Fibroblast of lung (primary cell): Measurements from ENCODE around the gene ADGRA3. TPM values are rescaled to one million over a fixed set of nuclear protein-coding genes. Genes with fewer than 3 reads are reported as not detected.

Source experiments
- DNase-seq, 2 donors: peaks; one replicate each; pipeline versions ENCODE4 v3.0.0 to v3.0.0-alpha.2; 2010; ENCODE audit warnings: low read depth in 2 of 2
- H2AFZ ChIP-seq: 2 replicates; pipeline ENCODE4 v1.5.1; 2012; ENCODE audit warnings: low read length, control low read depth, inconsistent platforms
- H3K27ac ChIP-seq: 2 replicates; pipeline ENCODE4 v1.5.1; 2011; ENCODE audit warnings: low read length, control low read depth; ENCODE audit not compliant: insufficient read depth
- H3K27me3 ChIP-seq: 2 replicates; pipeline ENCODE4 v1.5.1; 2011; ENCODE audit warnings: mild to moderate bottlenecking, low read length; ENCODE audit not compliant: control insufficient read depth, insufficient read depth
- H3K36me3 ChIP-seq: 2 replicates; pipeline ENCODE4 v1.5.1; 2011; ENCODE audit warnings: low read length; ENCODE audit not compliant: control insufficient read depth, insufficient read depth
- H3K4me1 ChIP-seq: 2 replicates; pipeline ENCODE4 v1.5.1; 2011; ENCODE audit warnings: low read length; ENCODE audit not compliant: control insufficient read depth, insufficient read depth; ENCODE audit errors: extremely low read depth
- H3K4me2 ChIP-seq: 2 replicates; pipeline ENCODE4 v1.5.1; 2011; ENCODE audit warnings: low read length, control low read depth; ENCODE audit not compliant: insufficient read depth; ENCODE audit errors: extremely low read depth
- H3K4me3 ChIP-seq, 4 experiments: fragments of 200-600 bp in 1 of 4; sonication (generic) in 1 of 4; replicated peaks in 1 of 4; 2 replicates each; pipeline ENCODE4 v1.5.1; 2011 to 2016; ENCODE audit warnings: low read length in 4 of 4, low read depth in 3 of 4, mild to moderate bottlenecking in 3 of 4, control low read depth in 2 of 4, inconsistent platforms in 1 of 4, mixed read lengths in 1 of 4; ENCODE audit not compliant: insufficient read depth in 1 of 4; ENCODE audit errors: control extremely low read depth in 1 of 4
- H3K79me2 ChIP-seq: 2 replicates; pipeline ENCODE4 v1.5.1; 2012; ENCODE audit warnings: mild to moderate bottlenecking, low read length, inconsistent platforms; ENCODE audit not compliant: control insufficient read depth, insufficient read depth
- H3K9ac ChIP-seq: 2 replicates; pipeline ENCODE4 v1.5.1; 2011; ENCODE audit warnings: mild to moderate bottlenecking, low read length, control low read depth; ENCODE audit not compliant: insufficient read depth
- H3K9me3 ChIP-seq: 2 replicates; pipeline ENCODE4 v1.5.1; 2012; ENCODE audit warnings: low read depth, low read length; ENCODE audit not compliant: control insufficient read depth, insufficient read depth
- H4K20me1 ChIP-seq: 2 replicates; pipeline ENCODE4 v1.5.1; 2011; ENCODE audit warnings: low read length; ENCODE audit not compliant: control insufficient read depth, insufficient read depth; ENCODE audit errors: extremely low read depth
- CTCF ChIP-seq, 2 donors: IDR thresholded peaks in 1 of 2; conservative IDR thresholded peaks in 1 of 2; 1 replicate in 1 of 2; 2 replicates in 1 of 2; pipeline ENCODE4 v1.5.1; 2011 to 2012; ENCODE audit warnings: low read length in 2 of 2, control low read depth in 1 of 2, inconsistent platforms in 1 of 2, low read depth in 1 of 2, mild to moderate bottlenecking in 1 of 2
- EZH2 ChIP-seq: IDR thresholded peaks from 2 replicates; pipeline ENCODE4 v1.5.1; 2012; ENCODE audit warnings: low read length, control low read depth, mild to moderate bottlenecking; ENCODE audit errors: missing control alignments
- polyA plus RNA-seq, 2 donors: library from polyadenylated mRNA; depleted of rRNA in 1 of 2; stranded (reverse) in 1 of 2; unstranded in 1 of 2; fragments of >200 nt; gene quantifications; 2 replicates each; pipeline ENCODE4 v1.2.1, GENCODE V29; 2011 to 2012; ENCODE audit warnings: missing spikeins in 1 of 2
- total RNA-seq: library from RNA; depleted of rRNA; stranded (reverse); fragments of >200 nt; gene quantifications from 2 replicates; pipeline ENCODE4 v1.2.1, GENCODE V29; 2014

The ADGRA3 gene
- total and polyA plus RNA-seq, 2 donors (not counting 1 experiment from before 2014, with no cell fraction given): 13.0 to 15.2 TPM

GRCh38 chr4:22522206-22522605, 6.3 kb upstream of the ADGRA3 start:
- no peak overlapping the region for H3K4me3 ChIP-seq
- TF ChIP-seq CTCF (conservative IDR thresholded peaks at IDR 0.05 in 1 of 2, IDR thresholded peaks at IDR 0.05 in 1 of 2; ENCODE audit: low read depth in 1 of 2, low read length in 2 of 2) (no peak), EZH2 (no peak)
- H3K27ac ChIP-seq: no peak overlapping the region
- H3K4me2 ChIP-seq: no peak overlapping the region
- H3K79me2 ChIP-seq: no peaks in the 10 kb centered on the region
- no peaks in the 10 kb centered on the region for H3K27me3 ChIP-seq
- H4K20me1 ChIP-seq: no peaks in the 10 kb centered on the region
- H3K36me3 ChIP-seq: no peaks in the 10 kb centered on the region
- no peak for DNase-seq
- no peak overlapping the region for H2AFZ ChIP-seq
- H3K9me3 ChIP-seq: no peaks in the 10 kb centered on the region
- H3K4me1 ChIP-seq: no peaks in the 10 kb centered on the region
- no peak overlapping the region for H3K9ac ChIP-seq

GRCh38 chr4:22521240-22521639, 5.4 kb upstream of the ADGRA3 start:
- H3K4me2 ChIP-seq: no peak overlapping the region
- no peaks in the 10 kb centered on the region for H4K20me1 ChIP-seq
- no peak overlapping the region for H3K27ac ChIP-seq
- H3K79me2 ChIP-seq: no peaks in the 10 kb centered on the region
- H2AFZ ChIP-seq: no peak overlapping the region
- H3K9ac ChIP-seq: no peak overlapping the region
- H3K36me3 ChIP-seq: no peaks in the 10 kb centered on the region
- H3K4me3 ChIP-seq: no peak overlapping the region
- DNase-seq: no peak
- TF ChIP-seq CTCF (conservative IDR thresholded peaks at IDR 0.05 in 1 of 2, IDR thresholded peaks at IDR 0.05 in 1 of 2; ENCODE audit: low read depth in 1 of 2, low read length in 2 of 2): no peak
- TF ChIP-seq EZH2: no peak
- no peaks in the 10 kb centered on the region for H3K27me3 ChIP-seq
- no peaks in the 10 kb centered on the region for H3K4me1 ChIP-seq
- no peaks in the 10 kb centered on the region for H3K9me3 ChIP-seq

- Histone ChIP-seq H3K79me2 (peaks cover 22% of the 10 kb centered on the region), H3K4me3 (peak overlapping the region; percentile 57 to 85 (median 70)), H3K4me2 (peak overlapping the region; percentile 96), H3K27me3 (no peaks in the 10 kb centered on the region), H3K9me3 (no peaks in the 10 kb centered on the region), H3K27ac (peak overlapping the region; percentile 75), H3K36me3 (no peaks in the 10 kb centered on the region), H4K20me1 (no peaks in the 10 kb centered on the region), H3K4me1 (peaks cover 4% of the 10 kb centered on the region), H3K9ac (peak overlapping the region; percentile 62), H2AFZ (peak overlapping the region; percentile 6)
- TF ChIP-seq CTCF (conservative IDR thresholded peaks at IDR 0.05 in 1 of 2, IDR thresholded peaks at IDR 0.05 in 1 of 2; ENCODE audit: low read depth in 1 of 2, low read length in 2 of 2): no peak
- no peak for TF ChIP-seq EZH2
- DNase-seq: peak; percentile 78 to 81
These were observed 550 bp downstream of the ADGRA3 start for GRCh38 chr4:22515145-22515887.
